C1 segment of cervical spinal cord (tissue), 14 donors: ENCODE measurements around the gene CTNNBIP1.

Experiments used
- DNase-seq, 14 donors: peaks; one replicate each; lab custom pipeline; 2025; lab: John Stamatoyannopoulos, UW

The CTNNBIP1 gene

GRCh38 chr1:9878404-9878803, 31.7 kb downstream of the CTNNBIP1 start:
- no peak for DNase-seq

- DNase-seq: no peak
Measured at GRCh38 chr1:9877962-9878361, 32.1 kb downstream of the CTNNBIP1 start.

GRCh38 chr1:9875636-9876000, 34.5 kb downstream of the CTNNBIP1 start:
- DNase-seq: peak in 1 of 14 donors; percentile 53

- peak in 12 of 14 donors; percentile 28 to 68 (median 48) for DNase-seq
Measured at GRCh38 chr1:9874959-9875635, 35.0 kb downstream of the CTNNBIP1 start.

GRCh38 chr1:9874412-9874811, 35.7 kb downstream of the CTNNBIP1 start:
- DNase-seq: no peak

- peak in 1 of 14 donors; percentile 61 for DNase-seq
Measured at GRCh38 chr1:9873992-9874391, 36.1 kb downstream of the CTNNBIP1 start.

GRCh38 chr1:9873385-9873784, 36.7 kb downstream of the CTNNBIP1 start:
- DNase-seq: no peak

- peak in 1 of 14 donors; percentile 62 for DNase-seq
Measured at GRCh38 chr1:9872430-9873165, 37.5 kb downstream of the CTNNBIP1 start.

GRCh38 chr1:9871707-9872425, 38.2 kb downstream of the CTNNBIP1 start:
- peak in 1 of 14 donors; percentile 24 for DNase-seq

- DNase-seq: no peak
Measured at GRCh38 chr1:9871021-9871420, 39.0 kb downstream of the CTNNBIP1 start.

- DNase-seq: no peak
Measured at GRCh38 chr1:9870572-9870971, 39.5 kb downstream of the CTNNBIP1 start.

GRCh38 chr1:9869831-9870251, 40.2 kb downstream of the CTNNBIP1 start:
- DNase-seq: no peak

- no peak for DNase-seq
Measured at GRCh38 chr1:9868244-9868590, 41.9 kb downstream of the CTNNBIP1 start.

GRCh38 chr1:9867408-9868243, 42.4 kb downstream of the CTNNBIP1 start:
- DNase-seq: peak in 11 of 14 donors; percentile 28 to 76 (median 59)

GRCh38 chr1:9866836-9867235, 43.2 kb downstream of the CTNNBIP1 start:
- peak in 1 of 14 donors; percentile 60 for DNase-seq

GRCh38 chr1:9865724-9866123, 44.3 kb downstream of the CTNNBIP1 start:
- no peak for DNase-seq

GRCh38 chr1:9863371-9863770, 46.7 kb downstream of the CTNNBIP1 start:
- no peak for DNase-seq

- DNase-seq: no peak
Measured at GRCh38 chr1:9861360-9861759, 48.7 kb downstream of the CTNNBIP1 start.

- peak in 1 of 14 donors; percentile 92 for DNase-seq
Measured at GRCh38 chr1:9860887-9861286, 49.2 kb downstream of the CTNNBIP1 start.

- DNase-seq: no peak
Measured at GRCh38 chr1:9859281-9860014, 50.6 kb downstream of the CTNNBIP1 start.
